NCI-H1436 (cell line): ENCODE measurements around the gene DNAI7.

Experiments used
- DNase-seq: peaks from one replicate; lab custom pipeline; 2025; lab: John Stamatoyannopoulos, UW

Gene DNAI7, protein sequence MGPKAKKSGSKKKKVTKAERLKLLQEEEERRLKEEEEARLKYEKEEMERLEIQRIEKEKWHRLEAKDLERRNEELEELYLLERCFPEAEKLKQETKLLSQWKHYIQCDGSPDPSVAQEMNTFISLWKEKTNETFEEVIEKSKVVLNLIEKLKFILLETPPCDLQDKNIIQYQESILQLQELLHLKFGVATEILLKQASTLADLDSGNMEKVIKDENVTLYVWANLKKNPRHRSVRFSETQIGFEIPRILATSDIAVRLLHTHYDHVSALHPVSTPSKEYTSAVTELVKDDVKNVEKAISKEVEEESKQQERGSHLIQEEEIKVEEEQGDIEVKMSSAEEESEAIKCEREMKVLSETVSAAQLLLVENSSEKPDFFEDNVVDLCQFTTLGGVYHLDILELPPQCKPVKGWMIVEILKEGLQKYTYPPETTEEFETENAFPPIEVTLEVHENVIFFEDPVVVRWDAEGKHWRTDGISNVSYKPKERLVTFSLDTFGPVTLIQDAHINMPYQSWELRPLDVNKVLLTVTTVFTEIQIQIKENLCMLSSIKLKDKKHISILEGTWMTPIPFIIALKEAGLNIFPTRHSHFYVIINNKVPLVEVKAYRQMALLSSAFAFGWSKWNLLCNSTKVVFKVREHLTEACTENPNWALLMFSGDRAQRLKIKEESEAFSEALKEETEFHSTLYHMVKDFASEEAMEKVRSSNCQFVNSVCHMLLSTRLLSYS

GRCh38 chr12:25195056-25195971 lies at the start of gene DNAI7, which contains the start of gene ETFRF1:
DNAI7 (minus strand) TSS chr12:25195160; CDS start chr12:25195078, 82 bp downstream.
ETFRF1 (plus strand) TSS chr12:25195237; CDS start chr12:25203957, 8,720 bp downstream.
- peak; percentile 95 for DNase-seq

DNA sequence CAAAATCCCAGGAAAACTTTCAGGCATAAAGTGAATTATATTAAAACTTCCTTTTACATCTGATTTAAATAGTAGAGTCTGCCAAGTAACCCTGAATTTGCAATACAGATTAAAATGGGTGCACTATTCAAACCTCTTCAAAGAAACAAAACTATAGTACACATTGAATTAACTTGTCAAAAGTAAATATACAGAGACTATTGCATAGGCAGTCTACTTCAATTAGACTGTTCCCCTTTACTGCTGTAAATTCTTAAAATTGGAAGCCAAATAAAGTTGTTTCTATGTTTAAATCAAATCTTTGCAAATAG lies 48.7 kb upstream of the DNAI7 start:
- DNase-seq = no peak

GRCh38 chr12:25242981-25243679 lies 48.2 kb upstream of the DNAI7 start:
- no peak for DNase-seq

DNA sequence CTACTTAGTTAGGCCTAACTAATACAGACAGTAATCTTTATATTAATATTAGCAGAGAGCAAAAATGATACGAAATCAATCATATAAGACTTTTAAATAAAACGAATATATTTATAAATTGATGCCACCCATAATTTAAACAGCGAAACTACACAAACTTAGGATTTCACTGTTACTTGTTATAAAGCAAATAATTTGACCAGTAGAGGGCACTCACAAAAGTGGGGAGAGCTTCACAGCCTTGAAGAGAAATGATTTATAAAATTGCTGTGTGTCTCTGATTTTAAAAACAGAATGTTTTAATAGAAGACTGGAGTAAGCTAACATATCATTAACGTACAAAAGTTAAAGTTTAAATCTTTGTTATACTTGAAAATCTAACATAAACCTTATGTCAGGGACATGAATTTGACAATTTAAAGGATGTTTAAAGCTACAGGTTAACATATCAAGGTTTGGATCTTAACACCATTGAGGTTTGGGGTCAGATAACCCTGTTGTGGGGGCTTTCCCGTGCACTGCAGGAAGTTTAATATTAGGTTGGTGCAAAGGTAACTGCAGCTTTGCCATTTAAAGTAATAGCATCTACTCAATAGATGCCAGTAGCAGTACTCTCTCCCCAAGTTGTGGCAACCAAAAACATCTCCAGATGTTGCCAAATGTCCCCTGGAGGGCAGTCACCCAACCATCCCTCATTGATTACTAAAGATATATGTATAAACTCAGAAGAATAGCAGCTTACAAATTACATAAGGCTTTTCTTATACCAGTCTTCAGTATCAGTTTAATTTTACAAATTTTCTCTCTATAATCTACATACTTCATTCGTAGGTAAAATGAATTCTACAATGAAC lies 46.4 kb upstream of the DNAI7 start:
- DNase-seq = peak; percentile 26

- DNase-seq = no peak
These were observed 41.7 kb upstream of the DNAI7 start for GRCh38 chr12:25236626-25237025.

- DNase-seq = no peak
These were observed 41.2 kb upstream of the DNAI7 start for GRCh38 chr12:25236190-25236589.

DNA sequence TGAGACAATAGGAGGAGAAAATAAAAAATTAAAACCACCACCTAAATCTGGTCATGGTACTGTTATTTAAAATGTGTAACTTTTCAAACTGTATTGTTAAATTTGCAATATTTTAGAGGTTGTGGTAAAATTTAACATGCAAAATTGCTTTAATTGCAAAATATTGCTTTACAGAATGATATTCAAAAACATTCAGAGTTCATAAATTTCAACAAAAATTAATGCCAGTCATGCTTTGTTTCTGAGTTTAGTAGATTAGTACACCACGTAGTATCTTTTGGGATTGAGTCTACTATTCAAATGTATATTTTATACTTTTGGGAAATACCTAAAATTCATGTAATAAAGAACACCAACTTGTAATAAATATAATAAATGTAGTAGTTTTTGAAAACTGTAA lies 18.4 kb upstream of the DNAI7 start:
- no peak for DNase-seq

DNA sequence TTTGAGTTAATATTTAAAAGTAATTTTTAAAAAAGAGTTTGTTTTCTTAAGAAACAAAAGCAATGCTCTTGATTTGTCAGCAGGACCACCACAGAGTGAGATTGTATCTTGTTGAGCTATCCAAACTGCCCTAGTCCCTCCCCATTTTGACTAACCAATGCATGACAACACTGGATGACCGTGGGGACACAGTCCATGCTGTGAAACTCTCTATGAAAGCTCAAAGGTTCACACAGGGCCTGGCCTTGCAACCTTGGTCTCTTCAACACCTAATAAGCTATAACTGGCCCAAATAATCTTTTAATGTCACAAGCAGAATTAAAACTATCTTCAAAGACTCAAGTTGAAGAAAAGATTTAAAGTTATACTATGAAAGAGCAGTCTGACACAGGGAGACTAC lies 13.6 kb upstream of the DNAI7 start:
- DNase-seq = no peak

GRCh38 chr12:25207846-25208245 lies 12.9 kb upstream of the DNAI7 start:
- no peak for DNase-seq

DNA sequence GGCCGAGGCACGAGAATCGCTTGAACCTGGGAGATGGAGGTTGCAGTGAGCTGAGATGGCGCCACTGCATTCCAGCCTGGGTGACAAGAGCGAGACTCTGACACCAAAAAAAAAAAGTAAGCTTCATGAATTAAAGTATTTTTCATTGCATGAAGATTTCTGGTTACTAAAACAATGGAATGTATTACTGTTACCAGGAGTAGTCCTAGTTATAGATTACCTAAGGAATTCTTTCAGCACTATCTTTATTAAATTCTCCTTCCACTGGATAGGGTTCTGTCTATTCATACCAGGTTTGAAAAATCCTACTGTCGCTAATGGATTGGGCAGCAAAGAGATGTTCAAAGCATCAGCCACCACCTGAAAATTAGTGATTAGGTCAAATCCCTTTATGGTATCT lies 12.5 kb upstream of the DNAI7 start:
- DNase-seq = no peak

DNA sequence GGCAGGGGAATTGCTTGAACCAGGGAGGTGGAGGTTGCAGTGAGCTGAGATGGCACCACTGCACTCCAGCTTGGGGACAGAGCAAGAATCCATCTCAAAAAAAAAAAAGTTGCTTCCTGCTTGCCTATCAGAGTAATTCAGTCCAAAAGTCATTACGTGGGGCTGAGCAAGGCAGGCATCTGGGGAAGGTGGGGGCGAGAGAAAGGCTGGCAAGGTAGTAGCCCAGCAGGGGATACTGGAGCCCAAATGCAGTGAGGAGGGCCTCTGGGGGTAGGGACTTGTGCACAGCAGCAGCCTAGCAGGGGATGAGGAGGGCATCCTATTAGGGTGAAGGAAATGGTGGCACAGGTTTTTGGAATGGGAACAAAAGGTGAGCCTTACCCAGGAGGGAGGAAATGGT lies 7.2 kb upstream of the DNAI7 start:
- DNase-seq = no peak

DNA sequence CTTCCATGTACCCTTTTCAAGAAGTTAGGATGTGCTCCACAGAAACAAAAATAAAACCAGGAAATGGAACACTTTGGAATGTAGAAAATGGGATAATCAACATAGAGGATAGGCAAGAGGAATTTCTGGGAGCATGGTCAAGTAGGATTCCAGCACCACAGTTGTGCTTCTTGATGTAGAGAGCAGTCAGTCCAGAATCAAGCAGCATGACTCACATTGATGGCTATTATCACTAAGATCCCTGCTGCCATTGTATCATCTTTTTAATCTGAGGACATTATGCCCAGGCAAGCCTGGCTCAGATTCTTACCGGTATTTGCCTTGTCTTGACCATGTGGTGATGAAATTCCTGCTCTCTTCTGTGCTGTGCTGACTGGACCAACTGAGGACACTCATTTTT lies 5.7 kb upstream of the DNAI7 start:
- DNase-seq = no peak

GRCh38 chr12:25197608-25198007 lies 2.6 kb upstream of the DNAI7 start:
- no peak for DNase-seq

DNA sequence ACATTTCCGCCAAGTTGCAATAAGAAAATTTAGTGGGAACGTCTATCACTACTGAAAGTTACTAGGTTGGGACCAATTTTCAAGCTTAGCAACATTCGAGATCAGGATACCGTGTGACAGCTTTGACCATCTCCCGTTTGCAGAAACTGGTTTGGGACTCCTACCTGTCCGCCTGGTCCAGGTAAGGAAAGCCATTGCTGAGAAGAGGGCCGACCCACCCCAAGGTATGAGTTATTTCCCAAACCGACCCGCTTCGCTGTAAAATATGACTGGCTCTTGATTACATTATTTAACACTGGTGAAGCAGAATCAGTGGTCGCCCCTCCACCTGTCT lies 271 bp downstream of the DNAI7 start:
- no peak for DNase-seq

DNA sequence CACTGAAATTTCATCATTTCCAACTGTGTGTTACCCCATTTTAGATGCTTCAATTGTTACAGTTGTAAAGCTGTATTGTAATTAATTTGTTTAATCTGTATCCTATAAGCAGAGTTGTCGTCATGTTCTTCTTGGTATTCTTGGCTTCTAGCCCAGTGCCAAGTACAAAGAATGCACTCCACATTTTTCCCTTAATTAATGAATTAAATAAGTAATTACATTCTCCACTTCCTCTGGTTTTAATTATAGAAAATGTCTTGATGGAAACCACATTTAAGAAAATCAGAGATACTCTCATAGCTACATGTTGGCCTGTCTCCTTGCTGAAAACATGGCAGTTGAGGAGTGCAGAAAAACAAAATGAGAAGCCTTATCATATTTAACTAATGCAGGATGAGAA lies 746 bp downstream of the DNAI7 start:
- DNase-seq = no peak

GRCh38 chr12:25190793-25191192 lies 4.2 kb downstream of the DNAI7 start:
- DNase-seq = no peak

DNA sequence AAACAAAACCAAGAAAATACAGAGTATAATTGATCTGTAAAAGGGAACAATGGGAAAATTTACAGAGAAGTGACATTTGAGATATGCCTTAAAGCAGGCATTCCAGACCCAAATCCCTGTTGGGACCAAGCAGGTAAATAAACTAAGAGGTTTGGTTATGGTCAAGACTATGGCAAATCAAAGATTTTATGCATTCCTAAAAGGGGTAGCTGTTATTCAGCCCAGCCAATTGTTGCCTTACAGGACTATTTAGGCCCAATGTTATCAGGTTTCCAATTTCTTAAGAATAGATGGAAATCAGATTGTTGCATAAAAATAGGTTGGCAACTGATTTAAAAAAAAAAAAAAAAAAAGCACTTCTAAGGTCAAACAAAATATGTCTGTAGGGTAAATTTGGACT lies 5.3 kb downstream of the DNAI7 start:
- DNase-seq = no peak

GRCh38 chr12:25187781-25188180 lies 7.2 kb downstream of the DNAI7 start:
- no peak for DNase-seq

GRCh38 chr12:25186788-25187402 lies 8.1 kb downstream of the DNAI7 start:
- no peak for DNase-seq

GRCh38 chr12:25186038-25186787 lies 8.7 kb downstream of the DNAI7 start:
- no peak for DNase-seq
